Chondrocyte (in vitro differentiated cells): ENCODE measurements around the gene NRP1. TPM values are rescaled to one million over a fixed set of nuclear protein-coding genes. Genes with fewer than 3 reads are reported as not detected.

ENCODE experiments used
- DNase-seq: peaks from one replicate; pipeline ENCODE4 v3.0.0; 2021; ENCODE audit warnings: mixed read lengths, low spot score
- H3K27ac Mint-ChIP-seq: one replicate; pipeline ENCODE4 v1.8.0; 2021; ENCODE audit warnings: mild to moderate bottlenecking, moderate library complexity, mixed read lengths; ENCODE audit not compliant: unreplicated experiment
- H3K27me3 Mint-ChIP-seq: 2 replicates; pipeline ENCODE4 v1.8.0; 2021; ENCODE audit warnings: low read depth, mixed read lengths
- H3K36me3 Mint-ChIP-seq: 2 replicates; pipeline ENCODE4 v1.8.0; 2021; ENCODE audit warnings: low read depth, mixed read lengths
- H3K4me1 Mint-ChIP-seq: 2 replicates; pipeline ENCODE4 v1.8.0; 2021; ENCODE audit warnings: low read depth, mild to moderate bottlenecking, mixed read lengths
- H3K4me3 Mint-ChIP-seq: one replicate; pipeline ENCODE4 v1.8.0; 2021; ENCODE audit warnings: mild to moderate bottlenecking, moderate library complexity, mixed read lengths; ENCODE audit not compliant: unreplicated experiment
- H3K9me3 Mint-ChIP-seq: 2 replicates; pipeline ENCODE4 v1.8.0; 2021; ENCODE audit warnings: low read depth, mixed read lengths
- total RNA-seq: library from RNA; stranded (reverse); gene quantifications from 3 replicates; pipeline ENCODE4 v1.2.1, GENCODE V29; 2021
- TF ChIP-seq, protein P1 (sequence below): fragments of 200-600 bp; sonication (generic); IDR thresholded peaks from 2 replicates; pipeline ENCODE4 v1.5.0; 2021; ENCODE audit warnings: antibody characterized with exemption, mild to moderate bottlenecking, moderate library complexity

NRP1 gene
- total RNA-seq, 1 donor from 2014 or later: 122 TPM

DNA sequence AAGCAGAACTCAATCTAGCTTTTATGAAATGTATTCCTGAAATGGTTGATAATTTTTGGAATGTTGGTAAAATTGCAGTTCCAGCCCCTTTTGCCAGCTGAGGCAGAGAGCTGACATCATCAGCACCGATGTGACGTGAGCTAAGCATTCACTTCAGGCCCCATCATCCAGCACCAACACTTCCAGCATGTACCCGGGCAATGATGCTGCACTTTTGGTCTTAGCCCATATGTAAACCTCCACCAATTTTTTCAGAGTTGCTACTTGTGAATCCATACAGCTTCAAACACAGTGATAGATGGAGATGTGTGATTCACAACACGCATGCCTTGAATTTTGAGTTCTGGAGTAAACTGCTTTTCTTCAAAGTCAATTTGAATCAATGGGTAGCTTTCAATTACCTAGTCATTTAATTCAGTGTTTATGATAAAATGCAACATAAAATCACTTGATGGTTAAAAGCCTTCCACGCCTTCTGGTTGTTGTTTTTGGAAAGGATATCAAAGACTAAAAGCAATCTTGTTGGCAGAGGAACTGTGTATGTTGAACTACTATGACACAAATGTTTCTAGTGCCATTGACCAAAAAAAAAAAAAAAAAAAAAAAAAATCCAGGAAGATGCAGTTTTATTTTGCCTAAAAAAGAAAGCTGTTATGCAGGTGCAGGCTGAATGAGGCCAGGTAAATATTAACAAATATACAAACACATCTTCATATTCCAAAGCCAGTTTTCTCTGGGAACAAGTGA lies 73.9 kb downstream of the NRP1 start:
- no peak for DNase-seq
- Mint-ChIP-seq H3K27ac (no peak overlapping the region), H3K4me3 (no peak overlapping the region), H3K4me1 (peaks cover 48% of the 10 kb centered on the region), H3K27me3 (no peaks in the 10 kb centered on the region), H3K36me3 (peaks cover 17% of the 10 kb centered on the region), H3K9me3 (no peaks in the 10 kb centered on the region)
- TF ChIP-seq, protein P1, sequence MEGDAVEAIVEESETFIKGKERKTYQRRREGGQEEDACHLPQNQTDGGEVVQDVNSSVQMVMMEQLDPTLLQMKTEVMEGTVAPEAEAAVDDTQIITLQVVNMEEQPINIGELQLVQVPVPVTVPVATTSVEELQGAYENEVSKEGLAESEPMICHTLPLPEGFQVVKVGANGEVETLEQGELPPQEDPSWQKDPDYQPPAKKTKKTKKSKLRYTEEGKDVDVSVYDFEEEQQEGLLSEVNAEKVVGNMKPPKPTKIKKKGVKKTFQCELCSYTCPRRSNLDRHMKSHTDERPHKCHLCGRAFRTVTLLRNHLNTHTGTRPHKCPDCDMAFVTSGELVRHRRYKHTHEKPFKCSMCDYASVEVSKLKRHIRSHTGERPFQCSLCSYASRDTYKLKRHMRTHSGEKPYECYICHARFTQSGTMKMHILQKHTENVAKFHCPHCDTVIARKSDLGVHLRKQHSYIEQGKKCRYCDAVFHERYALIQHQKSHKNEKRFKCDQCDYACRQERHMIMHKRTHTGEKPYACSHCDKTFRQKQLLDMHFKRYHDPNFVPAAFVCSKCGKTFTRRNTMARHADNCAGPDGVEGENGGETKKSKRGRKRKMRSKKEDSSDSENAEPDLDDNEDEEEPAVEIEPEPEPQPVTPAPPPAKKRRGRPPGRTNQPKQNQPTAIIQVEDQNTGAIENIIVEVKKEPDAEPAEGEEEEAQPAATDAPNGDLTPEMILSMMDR: no peak

DNA sequence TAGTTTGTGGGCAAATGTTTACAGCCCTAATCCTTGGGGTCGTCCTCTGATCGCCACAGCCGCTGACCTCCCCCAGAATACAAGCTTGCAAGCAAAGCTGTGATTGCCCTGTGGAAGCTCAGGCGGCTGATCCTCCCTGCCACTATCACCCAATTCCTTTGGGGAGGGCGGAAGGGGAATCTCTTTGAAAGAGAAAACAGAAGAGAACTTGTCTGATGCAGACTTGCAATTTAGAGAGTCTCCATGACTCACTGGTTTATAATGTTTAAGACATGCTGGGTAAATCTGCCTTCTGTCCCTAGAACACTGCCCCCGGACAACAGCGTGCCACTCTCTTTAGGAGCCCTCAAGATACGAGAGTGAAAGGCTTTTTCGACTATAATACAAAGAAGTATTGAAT lies 75.5 kb downstream of the NRP1 start:
- peaks cover 23% of the 10 kb centered on the region for H3K36me3 Mint-ChIP-seq
- TF ChIP-seq, protein P1: no peak
- H3K4me3 Mint-ChIP-seq: peak overlapping the region; percentile 55
- peaks cover 46% of the 10 kb centered on the region for H3K4me1 Mint-ChIP-seq
- DNase-seq: no peak
- H3K9me3 Mint-ChIP-seq: no peaks in the 10 kb centered on the region
- no peaks in the 10 kb centered on the region for H3K27me3 Mint-ChIP-seq
- H3K27ac Mint-ChIP-seq: peak overlapping the region; percentile 88

DNA sequence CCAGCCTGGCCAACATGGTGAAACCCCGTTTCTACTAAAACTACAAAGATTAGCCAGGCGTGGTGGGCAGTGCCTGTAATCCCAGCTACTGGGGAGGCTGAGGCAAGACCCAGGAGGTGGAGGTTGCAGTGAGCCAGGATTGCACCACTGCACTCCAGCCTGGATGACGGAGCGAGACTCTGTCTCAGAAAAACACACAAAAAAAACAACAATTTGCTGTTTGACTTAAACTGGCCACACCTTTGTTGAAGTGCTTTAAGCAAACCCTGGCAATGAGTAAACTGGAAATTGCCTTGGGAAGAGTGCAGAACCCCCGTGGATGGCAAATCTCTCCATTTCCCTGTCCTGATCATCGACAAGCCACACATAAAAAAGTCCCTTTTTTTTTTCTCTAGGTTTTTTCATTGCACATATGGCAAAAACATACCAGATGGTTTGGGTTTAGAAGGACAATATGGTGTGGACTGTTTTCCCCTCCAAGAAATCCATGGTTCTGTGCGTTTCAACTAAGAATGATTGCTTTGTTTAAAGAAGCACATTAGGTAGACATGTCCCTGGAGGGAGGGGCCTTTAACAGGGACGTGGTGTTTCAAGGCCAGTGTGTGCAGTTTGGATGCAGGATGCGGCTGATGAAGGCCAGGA lies 76.9 kb downstream of the NRP1 start:
- no peak overlapping the region for H3K4me3 Mint-ChIP-seq
- peaks cover 27% of the 10 kb centered on the region for H3K36me3 Mint-ChIP-seq
- TF ChIP-seq, protein P1: no peak

DNA sequence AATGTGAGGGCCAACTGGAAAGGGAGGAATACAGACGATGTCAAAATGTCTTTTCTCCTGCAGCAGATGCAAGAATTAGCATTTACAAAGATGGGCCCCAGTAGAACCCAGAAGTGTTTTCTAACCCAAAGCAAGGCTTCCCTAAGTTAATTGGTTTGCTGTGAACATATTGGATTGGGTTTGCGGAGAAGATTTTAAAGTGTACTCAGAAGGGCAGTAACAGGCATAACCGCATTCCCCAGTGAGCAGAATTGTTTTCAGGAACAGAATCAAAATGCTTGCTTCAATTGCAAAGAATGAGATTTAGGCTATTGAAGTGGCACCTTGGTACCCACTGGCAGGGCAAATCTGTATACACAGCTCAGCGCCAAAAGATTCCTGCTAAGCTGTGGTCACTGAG lies 78.0 kb downstream of the NRP1 start:
- Mint-ChIP-seq H3K4me1 (peaks cover 56% of the 10 kb centered on the region), H3K4me3 (no peak overlapping the region), H3K36me3 (peaks cover 26% of the 10 kb centered on the region), H3K9me3 (no peaks in the 10 kb centered on the region), H3K27ac (no peak overlapping the region), H3K27me3 (no peaks in the 10 kb centered on the region)
- DNase-seq: no peak
- TF ChIP-seq, protein P1: no peak

More for the DNA sequence above, 76.9 kb downstream of the NRP1 start:
- no peak for DNase-seq
- H3K27ac Mint-ChIP-seq: no peak overlapping the region
- H3K4me1 Mint-ChIP-seq: peaks cover 46% of the 10 kb centered on the region
- no peaks in the 10 kb centered on the region for H3K9me3 Mint-ChIP-seq
- no peaks in the 10 kb centered on the region for H3K27me3 Mint-ChIP-seq

DNA sequence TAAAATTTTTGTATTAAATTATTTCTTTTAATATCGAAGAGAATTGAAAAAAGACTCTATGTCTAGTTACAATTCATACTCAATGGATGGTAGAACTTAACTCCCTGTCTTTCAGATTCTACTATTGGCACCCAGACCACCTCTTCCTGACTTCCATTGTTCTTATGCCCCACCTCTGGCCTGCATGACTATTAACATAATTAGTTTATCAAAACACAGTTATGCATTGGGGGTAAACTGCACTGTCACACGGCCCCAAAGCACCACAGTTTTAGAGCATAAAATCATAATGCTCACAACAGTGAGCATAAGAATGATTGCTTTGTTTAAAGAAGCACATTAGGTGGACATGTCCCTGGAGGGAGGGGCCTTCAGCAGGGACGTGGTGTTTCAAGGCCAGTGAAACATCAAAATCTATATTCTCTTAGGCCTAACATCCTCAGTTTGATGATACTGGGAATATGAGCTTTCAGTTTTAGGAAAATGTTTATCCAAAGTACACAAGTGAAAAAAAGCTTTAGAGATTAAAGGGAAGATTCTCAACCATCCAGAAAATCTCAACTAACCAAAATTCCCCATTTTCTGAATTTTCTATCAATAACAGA lies 79.8 kb downstream of the NRP1 start:
- H3K9me3 Mint-ChIP-seq: no peaks in the 10 kb centered on the region
- peaks cover 52% of the 10 kb centered on the region for H3K4me1 Mint-ChIP-seq
- peaks cover 36% of the 10 kb centered on the region for H3K36me3 Mint-ChIP-seq
- DNase-seq: no peak
- no peaks in the 10 kb centered on the region for H3K27me3 Mint-ChIP-seq
- TF ChIP-seq, protein P1: no peak
- peak overlapping the region; percentile 57 for H3K27ac Mint-ChIP-seq
- no peak overlapping the region for H3K4me3 Mint-ChIP-seq
